ENCODE measurements around the gene THRA.

THRA gene

GRCh38 chr17:40026816-40027613 lies 35.8 kb upstream of the THRA start:
- peak; percentile 45 to 68 for DNase-seq

GRCh38 chr17:40027614-40028012 lies 35.2 kb upstream of the THRA start:
- DNase-seq, result no peak

- DNase-seq, result no peak
Measured at GRCh38 chr17:40028595-40028994, 34.2 kb upstream of the THRA start.

DNA sequence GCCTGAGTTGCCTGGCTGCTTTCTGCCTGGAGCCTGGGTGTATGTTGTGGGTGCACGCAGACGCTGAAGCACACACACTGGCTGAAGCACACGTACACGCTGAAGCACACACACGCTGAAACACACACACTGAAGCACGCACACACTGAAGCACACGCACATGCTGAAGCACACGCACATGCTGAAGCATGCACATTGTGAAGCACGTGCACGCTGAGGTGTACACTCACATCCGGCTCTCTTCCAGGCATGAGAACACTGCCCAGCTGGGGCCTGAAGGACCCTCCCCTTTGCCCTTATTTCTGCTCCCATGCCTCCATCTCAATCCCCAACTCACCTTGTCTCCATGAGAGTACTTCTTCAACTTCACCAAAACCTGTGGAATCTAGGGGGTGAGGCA lies 31.1 kb upstream of the THRA start:
- no peak for DNase-seq

DNA sequence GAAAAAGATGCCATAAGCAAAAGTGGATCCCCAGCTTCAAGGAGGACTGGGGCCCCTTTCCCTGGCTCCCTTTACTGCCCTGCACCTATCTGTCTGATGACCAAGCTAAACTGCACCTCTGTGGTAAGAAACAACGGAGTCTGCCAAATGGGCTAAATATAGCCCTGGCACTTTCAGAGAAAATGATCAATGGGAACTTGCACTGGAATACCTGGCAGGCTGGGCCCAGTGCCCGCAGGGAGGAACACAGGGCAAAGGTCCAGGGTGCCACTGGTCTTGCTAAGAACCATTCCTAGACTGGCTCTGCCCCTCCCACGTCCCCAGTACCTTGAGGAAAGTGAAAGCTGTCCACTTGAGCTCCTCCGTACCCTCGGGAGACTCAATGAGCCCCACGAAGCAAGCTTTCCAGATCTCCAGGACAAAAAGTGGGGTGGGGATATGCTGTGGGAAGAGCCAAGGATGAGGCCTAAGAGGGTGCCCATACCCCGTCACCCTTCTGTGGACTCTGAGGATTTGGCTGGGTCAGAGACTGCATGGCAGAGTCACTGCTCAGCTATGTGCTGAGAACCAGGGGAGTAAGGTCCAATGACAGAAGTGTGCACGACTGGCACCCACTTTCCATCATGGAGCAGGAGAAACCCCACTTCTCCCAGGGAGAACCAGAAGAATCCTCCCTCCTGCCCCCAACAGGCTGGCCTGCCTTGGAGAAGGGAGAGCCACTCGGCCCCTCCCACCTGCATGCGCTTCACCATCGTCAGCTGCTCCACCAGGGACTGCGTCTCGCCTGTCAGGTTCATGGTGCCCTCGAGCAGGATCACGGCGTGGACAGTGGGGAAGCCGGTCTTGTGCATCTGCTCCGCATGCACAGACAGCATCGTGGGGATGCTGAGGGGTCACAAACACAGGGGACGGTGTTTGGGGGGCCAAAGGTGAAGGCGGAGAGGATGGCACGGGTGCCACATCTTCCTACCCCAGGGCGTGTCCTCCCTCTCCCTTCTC lies 30.1 kb upstream of the THRA start:
- no peak for DNase-seq

- no peak for DNase-seq
Measured at GRCh38 chr17:40033339-40033738, 29.4 kb upstream of the THRA start.

GRCh38 chr17:40034426-40035161 lies 28.2 kb upstream of the THRA start:
- no peak for DNase-seq

DNA sequence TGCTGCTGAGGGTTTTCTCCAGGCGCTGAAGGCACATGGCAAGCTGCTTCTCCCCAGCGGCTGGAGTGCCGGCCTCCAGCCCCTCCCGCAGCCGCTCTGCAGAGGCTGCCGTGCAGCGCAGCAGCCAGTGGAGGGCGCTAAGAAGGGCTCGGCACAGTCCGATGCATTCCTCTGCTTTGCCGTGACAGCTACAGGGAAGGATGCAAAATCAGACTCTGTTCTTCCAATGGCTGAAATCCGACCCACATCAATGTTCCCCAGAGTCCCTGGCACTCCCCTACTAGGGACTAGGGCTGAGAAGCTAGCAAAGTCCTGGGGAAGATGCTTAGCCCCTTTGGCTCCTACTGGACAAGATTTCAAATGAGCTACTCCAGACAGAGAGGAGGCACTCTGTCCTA lies 27.6 kb upstream of the THRA start:
- DNase-seq, result no peak

- no peak for DNase-seq
Measured at GRCh38 chr17:40038882-40039513, 23.8 kb upstream of the THRA start.

DNA sequence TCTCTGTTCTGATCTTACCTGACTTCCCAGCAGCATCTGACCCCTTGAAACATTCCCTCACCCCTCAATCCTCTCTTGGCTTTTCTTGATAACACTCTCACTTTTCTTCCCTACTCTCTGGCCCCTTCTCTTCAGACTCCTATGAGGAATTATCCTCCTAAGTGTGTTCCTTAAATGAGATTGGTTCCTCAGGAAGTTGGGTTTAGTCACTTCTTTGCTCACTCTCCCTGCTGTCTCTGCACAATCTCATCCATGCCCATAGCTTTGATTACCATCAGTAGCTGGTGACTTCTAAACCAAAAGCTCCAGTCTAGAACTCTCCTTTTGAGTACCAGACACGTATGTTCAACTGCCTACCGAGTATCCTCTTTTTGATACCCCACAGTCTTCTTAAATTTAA lies 21.6 kb upstream of the THRA start:
- DNase-seq, result no peak

GRCh38 chr17:40056379-40057015 lies 6.3 kb upstream of the THRA start:
- DNase-seq, result no peak

- DNase-seq, result no peak
Measured at GRCh38 chr17:40058186-40058784, 4.5 kb upstream of the THRA start.

DNA sequence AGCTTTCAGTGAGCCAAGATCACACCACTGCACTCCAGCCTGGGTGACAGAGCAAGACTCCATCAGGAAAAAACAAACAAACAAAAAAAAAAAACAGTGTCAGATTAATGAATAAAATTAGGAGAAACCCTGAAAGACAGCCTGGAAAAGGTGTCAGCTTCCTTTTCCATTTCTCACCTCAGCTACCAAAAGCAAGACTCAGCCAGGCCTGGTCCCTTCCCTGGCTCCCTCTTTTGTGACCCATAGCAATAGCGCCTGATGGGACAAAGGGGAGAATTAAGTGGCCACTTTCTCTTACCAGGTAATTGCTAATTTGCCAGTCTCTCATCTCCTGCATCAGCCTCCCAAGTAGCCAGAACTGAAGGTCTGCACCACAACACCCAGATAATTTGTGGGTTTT lies 3.9 kb upstream of the THRA start:
- DNase-seq, result no peak

GRCh38 chr17:40059729-40060475 lies 2.9 kb upstream of the THRA start:
- no peak for DNase-seq

GRCh38 chr17:40060887-40061608 lies 1.7 kb upstream of the THRA start:
- no peak for DNase-seq

DNA sequence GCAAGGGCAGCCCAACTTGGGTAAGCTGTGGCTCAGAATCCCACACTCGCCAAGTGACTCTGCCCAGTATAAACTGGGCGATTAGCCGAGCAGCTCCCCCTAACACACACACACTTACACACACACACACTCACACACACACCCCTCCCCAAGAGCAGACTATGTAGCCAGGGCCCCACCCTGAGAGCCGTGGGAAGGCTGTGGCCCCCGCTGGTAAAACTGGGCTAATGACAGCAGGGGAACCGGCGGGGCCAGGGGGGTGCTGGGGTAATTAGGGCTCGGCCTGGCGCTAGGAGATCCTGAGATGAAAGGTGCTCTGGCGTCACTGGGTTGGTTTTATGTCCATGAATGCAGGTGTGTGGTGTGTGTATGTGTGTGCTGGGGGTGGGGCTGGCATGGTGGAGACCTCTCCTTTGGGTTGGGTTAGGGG lies 1.1 kb upstream of the THRA start:
- DNase-seq, result no peak

DNA sequence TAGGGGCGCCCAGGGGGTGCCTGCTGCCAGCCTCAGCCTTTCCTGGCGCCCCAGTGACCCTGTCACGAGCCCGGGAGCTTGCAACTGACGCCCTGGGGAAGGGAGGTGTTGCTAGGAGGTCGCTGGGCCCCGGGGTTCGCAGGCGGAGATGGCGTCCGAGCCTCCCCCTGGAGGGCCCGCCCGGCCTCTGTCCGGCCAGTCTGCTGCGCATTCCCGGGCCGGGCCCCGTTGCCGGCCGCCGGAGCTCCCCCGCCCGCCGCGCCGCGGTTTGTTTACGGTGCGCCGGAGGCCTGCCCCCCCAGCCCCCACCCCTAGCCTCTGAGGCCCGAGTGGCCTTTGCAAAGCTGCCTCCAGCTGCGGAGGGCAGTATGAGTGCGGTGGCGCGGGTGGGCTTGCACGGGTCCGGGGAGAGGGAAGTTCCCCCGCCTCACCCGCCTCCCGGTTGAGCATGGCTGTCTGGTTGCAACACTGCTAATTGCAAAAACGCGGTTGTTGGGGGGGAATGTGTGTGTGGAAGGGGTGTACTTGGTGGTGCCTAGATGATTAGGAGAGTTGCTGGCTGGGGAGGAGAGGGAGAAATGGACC lies 514 bp downstream of the THRA start:
- DNase-seq, result peak; percentile 10 to 65

DNA sequence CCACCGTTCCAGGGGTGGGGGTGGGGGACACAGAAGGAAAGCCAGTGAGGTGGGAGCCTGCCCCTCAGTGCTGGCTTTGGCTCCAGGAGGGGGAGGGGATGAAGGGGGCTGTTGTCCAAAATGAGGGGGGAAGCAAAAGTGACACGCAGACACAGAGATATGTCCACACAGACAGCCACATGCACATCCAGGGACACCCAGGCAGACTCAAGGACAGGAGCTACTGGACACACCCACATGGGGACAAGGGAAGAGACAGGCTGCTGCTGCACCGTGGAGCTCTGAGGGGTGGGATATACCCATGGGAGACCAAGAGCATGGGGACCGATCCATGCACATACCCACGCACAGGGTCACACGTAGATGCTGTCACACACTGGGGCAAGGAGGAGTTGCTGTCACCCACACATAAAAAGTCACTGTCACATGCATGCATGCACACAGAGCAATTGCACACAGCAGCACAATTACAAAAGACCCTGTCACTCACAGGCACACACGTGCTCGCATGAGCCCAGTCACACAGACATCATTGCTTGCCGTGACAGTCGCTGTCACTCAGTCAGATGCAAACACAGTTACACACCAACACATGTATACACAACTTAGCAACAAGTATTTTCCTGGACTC lies 1.3 kb downstream of the THRA start:
- DNase-seq, result no peak

Measured in bone marrow (tissue), 2 donors.